Fibroblast of skin of back (primary cell): ENCODE results near the gene FAH.
A peak's percentile ranks its signal among the peaks of the same experiment; 100 is the strongest.

Experiments used
- DNase-seq: peaks from one replicate; pipeline ENCODE4 v3.0.0-alpha.2; 2013

FAH gene

DNA sequence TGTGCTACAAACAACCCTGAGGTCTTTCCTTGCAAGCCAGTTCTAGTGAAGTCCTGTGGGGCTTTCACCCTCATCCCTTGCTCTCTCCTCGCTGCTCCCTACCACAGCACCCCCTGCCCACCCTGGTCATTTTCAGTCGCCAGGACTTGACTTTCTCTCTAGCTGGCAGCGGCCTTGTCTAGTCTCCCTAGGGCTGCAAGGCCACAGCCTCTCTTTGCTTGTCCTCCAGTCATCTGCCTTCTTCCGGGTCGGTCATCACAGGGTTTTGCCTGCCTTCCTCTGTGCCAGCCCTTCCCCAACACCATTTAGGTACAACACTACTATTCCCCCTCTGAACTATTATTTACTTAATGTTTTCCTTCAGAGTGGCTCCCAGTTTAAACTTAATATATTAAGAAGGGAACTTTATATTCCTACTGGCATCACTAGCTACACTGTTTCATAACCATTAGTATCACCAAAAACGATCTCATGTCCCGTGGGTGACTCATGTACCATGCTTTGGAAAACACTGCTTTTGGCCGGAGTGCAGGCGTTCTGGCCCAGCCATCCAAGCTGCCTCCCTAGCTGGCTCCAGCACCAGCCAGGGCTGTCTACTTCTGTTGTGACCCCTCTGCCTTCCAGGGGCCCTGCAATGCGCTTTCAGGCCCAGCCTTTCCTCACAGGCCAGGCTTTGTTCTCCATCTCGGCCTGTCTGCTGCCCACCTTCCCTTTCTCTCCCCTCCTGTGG lies 21.4 kb downstream of the FAH start:
- DNase-seq = peak; percentile 31

DNA sequence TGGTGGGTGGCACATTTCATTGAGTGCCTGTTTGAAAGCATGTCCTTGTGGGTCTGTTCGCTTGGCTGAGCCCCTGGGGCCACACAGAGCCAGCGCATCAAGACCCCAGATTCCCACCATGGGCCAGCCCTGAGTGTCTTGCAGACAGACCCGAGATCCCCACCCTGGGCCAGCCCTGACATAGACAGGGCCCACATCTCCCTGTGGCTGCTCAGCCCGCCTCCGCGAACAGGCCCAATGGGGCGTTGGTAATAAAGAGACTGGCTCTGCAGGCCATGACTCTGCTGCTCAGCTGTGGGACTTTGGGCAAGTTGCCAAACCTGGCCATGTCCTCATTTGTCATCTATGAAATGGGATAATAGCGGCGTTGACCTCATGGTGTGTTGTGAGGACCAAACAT lies 22.6 kb downstream of the FAH start:
- no peak for DNase-seq

DNA sequence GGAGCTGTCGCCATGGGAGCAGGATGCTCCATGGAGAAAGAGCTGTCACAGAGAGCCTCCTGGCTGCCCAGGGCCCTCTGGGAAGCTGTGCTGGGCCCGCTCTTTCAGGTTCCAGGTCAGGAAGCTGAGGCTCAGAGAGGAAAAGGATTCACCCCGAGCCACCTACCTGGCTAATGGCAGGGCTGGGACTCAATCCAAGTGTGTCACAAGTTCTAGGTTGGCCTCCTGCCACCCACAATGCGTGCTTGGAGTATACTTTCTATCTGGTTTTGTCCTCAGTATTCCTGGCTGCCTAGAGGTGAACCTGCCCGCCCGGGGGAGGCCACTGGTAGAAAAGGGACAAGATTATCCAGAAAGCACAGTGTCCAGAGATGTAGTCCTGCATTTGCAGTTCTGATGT lies 23.6 kb downstream of the FAH start:
- DNase-seq = no peak

DNA sequence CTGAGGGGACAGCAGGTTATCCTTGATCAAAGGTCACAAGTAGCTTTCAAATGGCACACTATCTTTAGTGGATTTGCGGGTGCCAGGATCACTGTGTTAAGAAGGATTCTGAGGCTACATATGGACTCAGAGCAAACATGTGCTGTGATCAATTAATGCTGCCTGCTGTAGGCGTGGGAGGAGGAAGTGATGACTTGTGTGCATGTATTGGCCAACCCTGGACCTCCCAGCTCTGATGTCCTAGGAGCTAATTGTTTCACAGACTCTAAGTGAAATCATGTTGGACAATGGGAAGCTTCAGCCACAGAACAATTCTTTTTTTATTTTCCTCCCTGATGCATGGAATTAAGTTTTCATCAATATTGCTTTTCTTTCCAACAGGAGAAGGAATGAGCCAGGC lies 24.4 kb downstream of the FAH start:
- no peak for DNase-seq

DNA sequence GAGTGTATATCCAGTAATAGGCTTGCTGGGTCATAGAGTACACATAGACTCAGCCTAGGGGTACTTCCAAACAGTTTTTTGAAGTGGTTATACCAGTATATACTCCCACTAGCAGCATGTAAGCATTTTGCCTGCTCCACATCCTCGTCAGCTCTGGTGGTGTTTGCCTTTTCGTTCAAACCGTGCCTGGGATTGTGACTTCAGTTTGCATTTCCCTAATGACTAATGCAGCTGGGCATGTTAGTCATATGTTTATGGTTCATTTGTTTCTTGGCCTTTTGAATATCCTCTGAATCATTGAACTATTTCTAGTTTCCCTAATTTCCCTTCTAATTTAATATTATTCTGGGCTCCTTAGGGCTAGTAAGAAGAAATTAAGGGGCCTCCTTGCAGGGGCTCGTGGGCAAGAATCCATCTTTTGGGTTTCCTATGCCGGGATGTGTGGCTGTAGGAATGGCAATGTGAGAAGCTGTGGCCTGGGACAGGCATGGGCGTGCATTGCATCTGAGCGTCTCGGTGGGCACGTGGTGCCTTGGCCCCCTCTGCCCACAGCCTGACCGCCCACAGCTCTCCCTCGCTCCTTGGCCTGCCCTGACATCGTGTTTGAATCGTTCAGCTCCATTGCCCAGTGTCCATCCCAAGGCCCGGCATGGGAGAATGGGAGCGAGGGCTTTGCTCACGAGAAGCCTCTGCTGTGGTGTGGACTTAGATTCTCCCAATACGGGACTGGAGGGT lies 26.4 kb downstream of the FAH start:
- DNase-seq = peak; percentile 91

DNA sequence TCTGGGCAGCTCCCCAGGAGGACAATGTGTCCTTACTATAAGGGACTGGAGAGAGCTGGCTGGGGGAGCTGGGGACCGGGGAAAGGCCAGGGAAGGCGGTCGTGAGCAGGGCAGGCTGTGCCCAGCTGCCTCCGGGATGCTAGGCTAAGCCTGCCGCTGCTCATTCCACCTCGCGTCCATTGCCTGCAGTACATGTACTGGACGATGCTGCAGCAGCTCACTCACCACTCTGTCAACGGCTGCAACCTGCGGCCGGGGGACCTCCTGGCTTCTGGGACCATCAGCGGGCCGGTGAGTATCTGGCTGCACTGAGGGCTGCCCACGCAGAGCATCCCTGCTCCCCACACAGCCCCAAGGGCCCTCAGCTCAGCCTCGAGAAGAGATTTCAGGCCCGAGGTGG lies 27.1 kb downstream of the FAH start:
- DNase-seq = no peak

GRCh38 chr15:80180468-80180867 lies 27.7 kb downstream of the FAH start:
- no peak for DNase-seq

- DNase-seq = no peak
These were observed 28.2 kb downstream of the FAH start for GRCh38 chr15:80180986-80181385.

GRCh38 chr15:80182611-80183261 lies 29.9 kb downstream of the FAH start:
- peak; percentile 55 for DNase-seq

GRCh38 chr15:80183306-80183705 lies 30.5 kb downstream of the FAH start:
- no peak for DNase-seq

- DNase-seq = no peak
These were observed 31.1 kb downstream of the FAH start for GRCh38 chr15:80183886-80184285.

- DNase-seq = no peak
These were observed 31.8 kb downstream of the FAH start for GRCh38 chr15:80184554-80184953.

- DNase-seq = no peak
These were observed 32.4 kb downstream of the FAH start for GRCh38 chr15:80185152-80185551.

DNA sequence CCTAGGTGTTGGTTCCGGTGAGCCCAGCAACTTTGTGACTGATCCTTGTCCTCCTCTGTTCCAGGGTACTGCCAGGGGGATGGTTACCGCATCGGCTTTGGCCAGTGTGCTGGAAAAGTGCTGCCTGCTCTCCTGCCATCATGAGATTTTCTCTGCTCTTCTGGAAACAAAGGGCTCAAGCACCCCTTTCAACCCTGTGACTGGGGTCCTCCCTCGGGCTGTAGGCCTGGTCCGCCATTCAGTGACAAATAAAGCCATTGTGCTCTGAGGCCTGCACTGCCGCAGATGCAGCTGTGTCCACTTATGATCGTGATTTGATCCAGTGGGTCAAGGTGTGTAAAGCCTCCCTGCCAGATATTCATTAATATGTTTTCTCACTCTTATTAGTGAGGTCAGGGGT lies 33.3 kb downstream of the FAH start:
- no peak for DNase-seq

- DNase-seq = no peak
These were observed 33.8 kb downstream of the FAH start for GRCh38 chr15:80186597-80186996.

DNA sequence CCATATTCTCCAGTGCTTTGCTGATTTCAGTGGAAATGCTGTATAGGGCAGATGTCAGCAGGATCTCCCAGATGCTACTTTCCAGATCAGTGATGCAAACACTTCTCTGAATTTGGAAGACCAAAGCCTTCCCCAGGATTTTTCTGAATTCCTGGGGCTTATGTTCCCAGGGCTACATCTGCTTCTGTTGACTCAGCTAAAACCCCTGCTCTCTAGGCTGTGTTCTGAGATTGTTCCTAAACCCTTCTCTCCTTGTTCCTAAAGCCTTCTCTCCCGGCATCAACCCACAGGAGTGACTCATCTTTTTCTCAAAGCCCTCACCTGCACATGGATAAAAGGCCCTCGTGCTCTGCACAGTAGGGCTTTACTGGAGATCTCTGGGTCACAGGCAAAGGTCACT lies 35.5 kb downstream of the FAH start:
- DNase-seq = no peak

- no peak for DNase-seq
These were observed 38.4 kb downstream of the FAH start for GRCh38 chr15:80191198-80191597.

DNA sequence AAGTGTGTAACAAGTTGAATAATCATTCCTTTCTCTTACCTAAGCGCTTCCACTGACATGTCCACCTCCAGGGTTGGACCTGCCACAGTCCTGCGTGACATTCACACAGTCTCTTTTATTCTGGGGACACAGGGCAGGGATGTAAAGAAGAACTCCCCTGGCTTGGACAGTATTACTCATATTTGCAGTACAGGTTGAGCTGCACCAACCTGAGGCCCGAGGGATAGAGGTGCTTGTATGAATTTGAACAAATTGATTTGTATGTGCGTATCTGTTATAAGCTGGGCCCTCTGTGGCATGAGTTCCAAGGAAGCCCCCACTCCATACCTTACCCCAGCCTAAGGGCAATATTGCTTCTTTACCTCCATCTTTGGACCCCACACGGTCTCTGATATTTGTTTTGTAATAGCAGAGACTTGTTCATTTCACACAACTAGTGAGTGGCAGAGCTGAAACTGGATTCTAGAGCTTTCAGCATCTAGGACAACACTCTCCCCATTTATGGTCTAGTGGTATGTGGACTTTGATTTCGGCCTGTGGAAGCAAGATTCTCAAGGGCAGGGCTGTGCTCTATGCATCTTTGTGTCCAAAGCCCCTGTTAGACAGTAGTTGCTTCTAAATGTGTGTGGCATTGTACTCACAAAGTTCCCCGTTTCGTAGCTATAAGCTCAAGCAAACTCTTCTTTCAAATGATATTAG lies 39.2 kb downstream of the FAH start:
- DNase-seq = no peak

- no peak for DNase-seq
These were observed 41.4 kb downstream of the FAH start for GRCh38 chr15:80194186-80194585.

- DNase-seq = no peak
These were observed 42.1 kb downstream of the FAH start for GRCh38 chr15:80194914-80195313.

DNA sequence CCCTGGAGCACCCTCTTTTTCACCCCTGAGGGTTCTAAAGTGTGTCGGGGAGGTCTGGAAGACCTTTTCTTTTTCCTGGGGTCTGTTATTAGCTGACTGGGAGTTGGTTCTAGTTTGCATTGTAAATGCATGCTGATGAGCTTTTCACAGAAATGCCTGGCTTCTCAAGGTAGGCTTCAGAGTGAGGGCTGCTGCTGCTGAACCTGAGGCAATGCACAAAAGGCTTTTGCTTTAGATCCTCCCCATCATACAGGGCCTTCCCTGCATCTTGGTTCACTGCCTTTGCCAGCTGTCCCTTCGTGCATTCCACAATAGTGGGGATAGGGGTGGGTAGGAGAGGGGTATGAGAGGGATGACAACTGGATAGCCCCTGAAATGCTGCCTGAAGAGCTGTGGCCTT lies 46.6 kb downstream of the FAH start:
- DNase-seq = no peak

GRCh38 chr15:80199869-80200268 lies 47.1 kb downstream of the FAH start:
- DNase-seq = no peak
